ENCODE results near the gene SS18. TPM values are rescaled to one million over a fixed set of nuclear protein-coding genes. Genes with fewer than 3 reads are reported as not detected.

Gene SS18
- total RNA-seq, 2 donors from 2014 or later = 36.6 to 49.8 TPM

DNA sequence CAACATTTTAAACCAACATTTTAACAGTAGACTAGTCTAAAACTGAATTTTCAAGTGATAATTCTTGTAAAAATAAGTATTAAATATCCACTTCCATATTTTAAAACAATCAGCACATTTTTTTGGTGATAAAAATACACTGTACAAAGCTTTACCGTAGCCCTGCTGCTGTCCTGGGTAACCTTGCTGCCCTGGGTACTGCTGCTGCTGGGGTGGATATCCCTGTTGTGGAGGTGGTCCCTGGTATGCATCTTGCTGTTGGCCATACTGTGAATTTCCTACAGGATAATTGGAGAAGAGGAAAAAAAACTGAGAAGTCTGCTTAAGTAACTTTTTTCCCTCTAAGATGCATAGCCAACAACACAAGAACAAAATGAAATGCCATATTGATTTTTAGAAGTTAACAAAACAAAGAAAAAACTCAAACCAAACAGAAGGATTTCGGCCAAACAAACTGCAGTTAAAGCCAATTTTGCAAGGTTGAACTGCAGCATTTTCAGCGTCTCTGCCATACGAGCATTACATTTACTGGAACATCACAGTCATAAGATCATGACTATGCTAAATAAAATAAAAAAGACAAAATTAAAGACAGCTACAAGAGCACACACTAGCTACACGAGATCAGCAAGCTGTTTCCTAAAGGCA is 55.4 kb downstream of the SS18 start:
- Histone ChIP-seq H3K4me3 (no peak overlapping the region), H3K9me3 (no peaks in the 10 kb centered on the region), H3K36me3 (replicated peaks in 1 of 2; ENCODE audit: insufficient read depth in 1 of 2, low read depth in 2 of 2) (peaks cover 0 to 12% of the 10 kb centered on the region in 2 donors), H3K27ac (no peak overlapping the region), H3K4me1 (peaks cover 12% of the 10 kb centered on the region), H3K27me3 (no peaks in the 10 kb centered on the region)
- TF ChIP-seq POLR2A (IDR thresholded peaks at IDR 0.05) = no peak
- TF ChIP-seq, protein P1, sequence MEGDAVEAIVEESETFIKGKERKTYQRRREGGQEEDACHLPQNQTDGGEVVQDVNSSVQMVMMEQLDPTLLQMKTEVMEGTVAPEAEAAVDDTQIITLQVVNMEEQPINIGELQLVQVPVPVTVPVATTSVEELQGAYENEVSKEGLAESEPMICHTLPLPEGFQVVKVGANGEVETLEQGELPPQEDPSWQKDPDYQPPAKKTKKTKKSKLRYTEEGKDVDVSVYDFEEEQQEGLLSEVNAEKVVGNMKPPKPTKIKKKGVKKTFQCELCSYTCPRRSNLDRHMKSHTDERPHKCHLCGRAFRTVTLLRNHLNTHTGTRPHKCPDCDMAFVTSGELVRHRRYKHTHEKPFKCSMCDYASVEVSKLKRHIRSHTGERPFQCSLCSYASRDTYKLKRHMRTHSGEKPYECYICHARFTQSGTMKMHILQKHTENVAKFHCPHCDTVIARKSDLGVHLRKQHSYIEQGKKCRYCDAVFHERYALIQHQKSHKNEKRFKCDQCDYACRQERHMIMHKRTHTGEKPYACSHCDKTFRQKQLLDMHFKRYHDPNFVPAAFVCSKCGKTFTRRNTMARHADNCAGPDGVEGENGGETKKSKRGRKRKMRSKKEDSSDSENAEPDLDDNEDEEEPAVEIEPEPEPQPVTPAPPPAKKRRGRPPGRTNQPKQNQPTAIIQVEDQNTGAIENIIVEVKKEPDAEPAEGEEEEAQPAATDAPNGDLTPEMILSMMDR (IDR thresholded peaks at IDR 0.05) = no peak
- WGBS, 2 donors = 27 to 37% methylated on average over 5 of the region's 5 CpGs
- intact Hi-C loops (cut with DNase I) = no loop called here
- no peak for ATAC-seq
- no peak for DNase-seq

DNA sequence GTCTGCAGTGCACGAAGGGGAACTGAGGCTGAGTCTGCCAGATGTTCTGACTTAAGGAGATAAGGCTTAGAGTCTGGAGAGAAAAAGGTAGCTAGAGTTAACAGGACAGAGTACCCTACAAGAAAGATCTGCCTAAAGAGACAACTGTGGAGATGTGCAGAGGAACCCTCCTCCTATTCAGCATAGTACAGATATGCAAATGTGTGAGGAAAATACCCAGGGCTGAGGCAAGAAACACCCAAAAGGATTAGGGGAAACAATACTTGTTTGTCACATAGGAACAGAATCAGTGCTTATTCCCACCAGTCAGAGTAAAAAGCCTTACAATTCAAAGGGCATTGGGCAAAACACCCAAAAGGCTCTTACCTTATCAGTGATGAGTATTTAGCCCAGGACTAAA is 67.8 kb downstream of the SS18 start:
- H3K36me3 ChIP-seq (replicated peaks in 1 of 2; ENCODE audit: insufficient read depth in 1 of 2, low read depth in 2 of 2) = peaks cover 7 to 11% of the 10 kb centered on the region in 2 donors
- ATAC-seq (no peak), DNase-seq (no peak)
- H3K27ac ChIP-seq = no peak overlapping the region
- intact Hi-C loops (cut with DNase I) = no loop called here
- no peaks in the 10 kb centered on the region for H3K27me3 ChIP-seq
- H3K4me3 ChIP-seq = no peak overlapping the region
- 95 to 100% methylated on average over 1 of the region's 1 CpG for WGBS, 2 donors
- TF ChIP-seq, protein P1 (IDR thresholded peaks at IDR 0.05) = no peak
- TF ChIP-seq POLR2A (IDR thresholded peaks at IDR 0.05) = no peak
- no peaks in the 10 kb centered on the region for H3K4me1 ChIP-seq
- no peaks in the 10 kb centered on the region for H3K9me3 ChIP-seq

DNA sequence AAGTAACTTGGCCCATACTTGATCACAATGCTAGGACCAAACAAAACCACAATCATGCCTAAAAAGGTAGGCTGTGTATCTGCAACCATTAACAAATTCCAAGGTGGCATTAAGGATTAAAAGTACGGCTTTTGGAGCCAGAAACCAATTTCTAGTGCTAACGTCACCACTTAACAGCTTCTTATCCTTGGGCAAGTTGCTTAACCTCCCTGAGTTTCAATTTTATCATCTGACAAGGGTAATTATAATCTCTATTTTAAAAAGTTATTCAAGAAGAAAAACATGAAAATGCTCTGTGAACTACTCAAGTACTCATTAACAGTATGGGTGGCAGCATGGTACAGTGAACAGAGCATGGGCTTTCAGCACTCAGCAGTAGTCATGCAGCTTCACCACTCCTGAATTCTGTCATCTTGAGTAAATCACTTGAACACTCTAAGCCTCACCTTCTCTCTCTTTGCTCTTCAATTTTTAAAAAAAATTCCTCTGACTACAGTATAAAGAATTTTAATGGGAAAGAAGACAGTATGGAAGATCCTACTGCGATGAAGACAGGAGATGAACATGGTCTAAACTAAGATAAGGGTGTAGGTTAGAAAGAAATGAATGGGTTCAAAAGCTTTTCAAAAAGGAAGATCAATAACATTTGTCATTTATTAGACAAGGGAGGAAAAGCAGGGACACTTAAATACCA is 69.2 kb downstream of the SS18 start:
- H3K4me3 ChIP-seq = no peak overlapping the region
- H3K36me3 ChIP-seq (replicated peaks in 1 of 2; ENCODE audit: insufficient read depth in 1 of 2, low read depth in 2 of 2) = peaks cover 7 to 14% of the 10 kb centered on the region in 2 donors
- intact Hi-C loops (cut with DNase I) = no loop called here
- DNase-seq (no peak), ATAC-seq (no peak)
- no peak overlapping the region for H3K27ac ChIP-seq
- no peaks in the 10 kb centered on the region for H3K4me1 ChIP-seq
- 92 to 96% methylated on average over 3 of the region's 3 CpGs for WGBS, 2 donors
- no peaks in the 10 kb centered on the region for H3K27me3 ChIP-seq
- no peaks in the 10 kb centered on the region for H3K9me3 ChIP-seq
- TF ChIP-seq, protein P1 (IDR thresholded peaks at IDR 0.05) = no peak
- no peak for TF ChIP-seq POLR2A (IDR thresholded peaks at IDR 0.05)

DNA sequence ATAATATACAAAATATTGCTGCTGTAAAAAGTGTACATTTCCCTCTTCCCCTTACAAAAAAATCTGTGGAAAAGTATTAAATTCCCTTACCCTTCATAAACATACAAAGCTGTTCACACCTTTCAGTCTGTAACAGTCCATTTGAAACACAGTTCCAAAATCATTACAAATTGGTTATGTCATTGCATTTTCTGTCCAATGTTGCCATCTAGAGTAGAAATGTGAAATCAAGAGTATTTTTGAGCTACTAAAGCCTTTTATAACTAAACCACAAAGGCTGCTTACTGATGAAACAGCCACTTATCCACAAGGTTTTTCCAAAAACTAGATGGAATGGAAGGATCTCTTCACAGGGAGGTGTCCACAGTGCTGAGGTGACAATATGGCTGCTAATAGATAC is 72.5 kb downstream of the SS18 start:
- no peak for DNase-seq

More for the DNA sequence above, 72.5 kb downstream of the SS18 start:
- Histone ChIP-seq H3K4me1 (no peaks in the 10 kb centered on the region), H3K36me3 (replicated peaks in 1 of 2; ENCODE audit: insufficient read depth in 1 of 2, low read depth in 2 of 2) (peaks cover 0 to 14% of the 10 kb centered on the region in 2 donors), H3K27ac (no peak overlapping the region), H3K4me3 (no peak overlapping the region), H3K27me3 (no peaks in the 10 kb centered on the region), H3K9me3 (no peaks in the 10 kb centered on the region)
- no peak for TF ChIP-seq POLR2A (IDR thresholded peaks at IDR 0.05)
- TF ChIP-seq, protein P1 (IDR thresholded peaks at IDR 0.05) = no peak
- no peak for ATAC-seq
- intact Hi-C loops (cut with DNase I) = no loop called here

All from body of pancreas (tissue), 4 donors.